GM18517 (cell line): ENCODE data around the gene PTCH1.

Experiments
- ATAC-seq: cut with Tn5 transposase; IDR thresholded peaks from one replicate; pipeline ENCODE4 v1.9.1; 2021; ENCODE audit warnings: mild to moderate bottlenecking, moderate library complexity; ENCODE audit not compliant: unreplicated experiment

Gene PTCH1

GRCh38 chr9:95411054-95411892 lies 105.5 kb downstream of the PTCH1 start:
- no peak for ATAC-seq

- ATAC-seq, result no peak
Observed at GRCh38 chr9:95409650-95410426, 106.9 kb downstream of the PTCH1 start.

- ATAC-seq, result no peak
Observed at GRCh38 chr9:95407524-95407923, 109.2 kb downstream of the PTCH1 start.

GRCh38 chr9:95406121-95406520 lies 110.7 kb downstream of the PTCH1 start:
- no peak for ATAC-seq

- ATAC-seq, result no peak
Observed at GRCh38 chr9:95399261-95399660, 117.5 kb downstream of the PTCH1 start.
